Measurements from ENCODE around the gene LDLRAD1.

DNA sequence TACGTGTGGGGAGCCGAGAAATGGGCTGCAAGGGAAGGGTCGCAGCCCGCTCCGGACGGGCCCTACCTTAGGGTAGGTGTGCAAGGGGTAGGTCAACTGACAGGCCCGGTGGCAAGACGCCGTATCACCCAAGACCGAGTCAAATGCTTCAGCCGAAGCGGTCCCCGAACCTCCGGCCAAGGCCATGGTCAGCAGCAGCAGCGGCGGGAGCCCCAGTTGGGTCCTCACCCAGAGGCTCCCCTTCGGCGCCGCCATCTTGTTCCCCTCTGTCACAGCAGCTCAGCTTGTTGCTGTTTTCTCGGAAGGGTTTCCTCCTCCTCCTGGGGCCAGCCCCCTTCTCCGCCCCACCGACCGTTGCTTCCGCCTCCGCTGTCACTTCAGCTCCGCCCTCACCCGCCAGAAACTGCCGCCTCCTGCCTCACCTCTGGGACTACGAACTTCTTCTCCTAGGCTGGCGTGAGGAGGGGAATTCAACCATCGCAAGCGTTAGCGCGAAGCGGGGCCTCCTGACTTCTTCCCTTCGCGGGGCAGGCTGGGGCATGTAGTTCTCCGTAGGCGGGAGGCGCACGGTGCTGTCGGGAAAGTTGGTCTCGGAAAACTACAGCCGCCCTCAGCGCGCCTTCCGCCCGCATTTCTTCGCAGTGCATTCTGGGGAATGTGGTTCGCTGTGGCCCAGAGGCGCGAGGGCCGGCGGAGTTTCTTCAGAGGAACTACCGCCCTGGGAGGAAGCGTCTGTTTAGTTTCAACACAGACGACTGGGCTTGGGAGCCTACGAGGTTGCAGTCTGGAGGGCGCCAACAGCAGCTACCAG lies 35.2 kb upstream of the LDLRAD1 start, which contains the start of the genes TCEANC2 and TMEM59:
- TF ChIP-seq, protein P1, sequence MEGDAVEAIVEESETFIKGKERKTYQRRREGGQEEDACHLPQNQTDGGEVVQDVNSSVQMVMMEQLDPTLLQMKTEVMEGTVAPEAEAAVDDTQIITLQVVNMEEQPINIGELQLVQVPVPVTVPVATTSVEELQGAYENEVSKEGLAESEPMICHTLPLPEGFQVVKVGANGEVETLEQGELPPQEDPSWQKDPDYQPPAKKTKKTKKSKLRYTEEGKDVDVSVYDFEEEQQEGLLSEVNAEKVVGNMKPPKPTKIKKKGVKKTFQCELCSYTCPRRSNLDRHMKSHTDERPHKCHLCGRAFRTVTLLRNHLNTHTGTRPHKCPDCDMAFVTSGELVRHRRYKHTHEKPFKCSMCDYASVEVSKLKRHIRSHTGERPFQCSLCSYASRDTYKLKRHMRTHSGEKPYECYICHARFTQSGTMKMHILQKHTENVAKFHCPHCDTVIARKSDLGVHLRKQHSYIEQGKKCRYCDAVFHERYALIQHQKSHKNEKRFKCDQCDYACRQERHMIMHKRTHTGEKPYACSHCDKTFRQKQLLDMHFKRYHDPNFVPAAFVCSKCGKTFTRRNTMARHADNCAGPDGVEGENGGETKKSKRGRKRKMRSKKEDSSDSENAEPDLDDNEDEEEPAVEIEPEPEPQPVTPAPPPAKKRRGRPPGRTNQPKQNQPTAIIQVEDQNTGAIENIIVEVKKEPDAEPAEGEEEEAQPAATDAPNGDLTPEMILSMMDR (IDR thresholded peaks at IDR 0.05; ENCODE audit: poor library complexity, severe bottlenecking): peak; percentile 37
- TF ChIP-seq POLR2AphosphoS5 (IDR thresholded peaks at IDR 0.05): peak; percentile 86
- TF ChIP-seq EZH2 (IDR thresholded peaks at IDR 0.05; ENCODE audit: borderline replicate concordance, insufficient read depth, low read length, poor library complexity, severe bottlenecking): no peak
- TF ChIP-seq SMC3 (conservative IDR thresholded peaks at IDR 0.05; ENCODE audit: poor library complexity): peak; percentile 24
- TF ChIP-seq EP300 (conservative IDR thresholded peaks at IDR 0.05; ENCODE audit: poor library complexity, severe bottlenecking): peak; percentile 57
- TF ChIP-seq, protein P2, sequence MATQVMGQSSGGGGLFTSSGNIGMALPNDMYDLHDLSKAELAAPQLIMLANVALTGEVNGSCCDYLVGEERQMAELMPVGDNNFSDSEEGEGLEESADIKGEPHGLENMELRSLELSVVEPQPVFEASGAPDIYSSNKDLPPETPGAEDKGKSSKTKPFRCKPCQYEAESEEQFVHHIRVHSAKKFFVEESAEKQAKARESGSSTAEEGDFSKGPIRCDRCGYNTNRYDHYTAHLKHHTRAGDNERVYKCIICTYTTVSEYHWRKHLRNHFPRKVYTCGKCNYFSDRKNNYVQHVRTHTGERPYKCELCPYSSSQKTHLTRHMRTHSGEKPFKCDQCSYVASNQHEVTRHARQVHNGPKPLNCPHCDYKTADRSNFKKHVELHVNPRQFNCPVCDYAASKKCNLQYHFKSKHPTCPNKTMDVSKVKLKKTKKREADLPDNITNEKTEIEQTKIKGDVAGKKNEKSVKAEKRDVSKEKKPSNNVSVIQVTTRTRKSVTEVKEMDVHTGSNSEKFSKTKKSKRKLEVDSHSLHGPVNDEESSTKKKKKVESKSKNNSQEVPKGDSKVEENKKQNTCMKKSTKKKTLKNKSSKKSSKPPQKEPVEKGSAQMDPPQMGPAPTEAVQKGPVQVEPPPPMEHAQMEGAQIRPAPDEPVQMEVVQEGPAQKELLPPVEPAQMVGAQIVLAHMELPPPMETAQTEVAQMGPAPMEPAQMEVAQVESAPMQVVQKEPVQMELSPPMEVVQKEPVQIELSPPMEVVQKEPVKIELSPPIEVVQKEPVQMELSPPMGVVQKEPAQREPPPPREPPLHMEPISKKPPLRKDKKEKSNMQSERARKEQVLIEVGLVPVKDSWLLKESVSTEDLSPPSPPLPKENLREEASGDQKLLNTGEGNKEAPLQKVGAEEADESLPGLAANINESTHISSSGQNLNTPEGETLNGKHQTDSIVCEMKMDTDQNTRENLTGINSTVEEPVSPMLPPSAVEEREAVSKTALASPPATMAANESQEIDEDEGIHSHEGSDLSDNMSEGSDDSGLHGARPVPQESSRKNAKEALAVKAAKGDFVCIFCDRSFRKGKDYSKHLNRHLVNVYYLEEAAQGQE (IDR thresholded peaks at IDR 0.05; ENCODE audit: borderline replicate concordance): peak; percentile 70
- TF ChIP-seq TAF1 (IDR thresholded peaks at IDR 0.05; ENCODE audit: low read depth): peak; percentile 86

All from neural cell (in vitro differentiated cells).